Measurements from ENCODE around the gene PKP2.

Gene PKP2

GRCh38 chr12:32824596-32824995 is 72.0 kb downstream of the PKP2 start:
- TF ChIP-seq MAX (IDR thresholded peaks at IDR 0.05) (no peak), ZBTB7A (IDR thresholded peaks at IDR 0.05; ENCODE audit: low read depth) (no peak), USF1 (IDR thresholded peaks at IDR 0.05) (no peak), NFIC (IDR thresholded peaks at IDR 0.05) (no peak), TCF12 (IDR thresholded peaks at IDR 0.05; ENCODE audit: low read depth) (no peak), FOXM1 (IDR thresholded peaks at IDR 0.05; ENCODE audit: borderline replicate concordance, low read depth) (no peak), EGR1 (IDR thresholded peaks at IDR 0.05) (no peak), REST (IDR thresholded peaks at IDR 0.05; ENCODE audit: low read depth) (no peak), YY1 (IDR thresholded peaks at IDR 0.05; ENCODE audit: low read depth) (no peak), CEBPB (IDR thresholded peaks at IDR 0.05) (no peak), RAD21 (IDR thresholded peaks at IDR 0.05; ENCODE audit: low read depth) (no peak), TAF1 (IDR thresholded peaks at IDR 0.05; ENCODE audit: low read depth) (no peak), CREB1 (IDR thresholded peaks at IDR 0.05; ENCODE audit: low read depth) (no peak), EP300 (IDR thresholded peaks at IDR 0.05; ENCODE audit: borderline replicate concordance) (no peak)

GRCh38 chr12:32822344-32822743 is 74.2 kb downstream of the PKP2 start:
- TF ChIP-seq FOXM1 (IDR thresholded peaks at IDR 0.05; ENCODE audit: borderline replicate concordance, low read depth) (no peak), TEAD4 (IDR thresholded peaks at IDR 0.05) (no peak), CREB1 (IDR thresholded peaks at IDR 0.05; ENCODE audit: low read depth) (no peak), NFIC (IDR thresholded peaks at IDR 0.05) (no peak), USF1 (IDR thresholded peaks at IDR 0.05) (no peak), YY1 (IDR thresholded peaks at IDR 0.05; ENCODE audit: low read depth) (no peak), CEBPB (IDR thresholded peaks at IDR 0.05) (no peak), REST (IDR thresholded peaks at IDR 0.05; ENCODE audit: low read depth) (no peak)

- TF ChIP-seq REST (IDR thresholded peaks at IDR 0.05; ENCODE audit: low read depth) (no peak), RAD21 (IDR thresholded peaks at IDR 0.05; ENCODE audit: low read depth) (no peak), TCF12 (IDR thresholded peaks at IDR 0.05; ENCODE audit: low read depth) (no peak), TEAD4 (IDR thresholded peaks at IDR 0.05) (no peak), NFIC (IDR thresholded peaks at IDR 0.05) (no peak), USF1 (IDR thresholded peaks at IDR 0.05) (no peak), CREB1 (IDR thresholded peaks at IDR 0.05; ENCODE audit: low read depth) (no peak), FOXM1 (IDR thresholded peaks at IDR 0.05; ENCODE audit: borderline replicate concordance, low read depth) (no peak), MAX (IDR thresholded peaks at IDR 0.05) (no peak), EP300 (IDR thresholded peaks at IDR 0.05; ENCODE audit: borderline replicate concordance) (no peak), TAF1 (IDR thresholded peaks at IDR 0.05; ENCODE audit: low read depth) (no peak)
These were observed 74.9 kb downstream of the PKP2 start for GRCh38 chr12:32821710-32822109.

GRCh38 chr12:32821293-32821692 is 75.3 kb downstream of the PKP2 start:
- TF ChIP-seq TEAD4 (IDR thresholded peaks at IDR 0.05) (peak; percentile 56), MAX (IDR thresholded peaks at IDR 0.05) (no peak)

Data from Ishikawa (cell line).